ENCODE measurements around the gene DRC1.

- TF ChIP-seq EZH2 (IDR thresholded peaks at IDR 0.05), result no peak
- no peak for TF ChIP-seq CTCF (IDR thresholded peaks at IDR 0.05 in 2 of 3, conservative IDR thresholded peaks at IDR 0.05 in 1 of 3; ENCODE audit: borderline replicate concordance in 1 of 3, insufficient read depth in 1 of 3, low read depth in 2 of 3, low read length in 2 of 3)
- TF ChIP-seq POLR2A (IDR thresholded peaks at IDR 0.05; ENCODE audit: borderline replicate concordance, extremely low read depth, insufficient read depth, insufficient read length), result no peak
- no peak for TF ChIP-seq ZFX (IDR thresholded peaks at IDR 0.05)
- no peak for TF ChIP-seq SP1 (IDR thresholded peaks at IDR 0.05; ENCODE audit: low read depth)
- no peak for TF ChIP-seq TCF7L2 (IDR thresholded peaks at IDR 0.05; ENCODE audit: borderline replicate concordance, extremely low read depth, insufficient read depth, insufficient read length)
Observed at GRCh38 chr2:26387189-26387588, 14.5 kb upstream of the DRC1 start.
